SW 1271 (cell line): ENCODE measurements around the gene OR4C11.

ENCODE experiments used
- DNase-seq, 2 experiments: peaks; one replicate each; lab custom pipeline; 2025; lab: John Stamatoyannopoulos, UW

Gene OR4C11

GRCh38 chr11:55607545-55607944, at the start of gene OR4C11:
Gene OR4C11 (minus strand): TSS chr11:55607645. CDS start chr11:55604373, 3,272 bp downstream.
- no peak for DNase-seq

GRCh38 chr11:55655096-55655495, 47.7 kb upstream of the OR4C11 start:
- DNase-seq, result no peak

- DNase-seq, result no peak
Observed at GRCh38 chr11:55652560-55652959, 45.1 kb upstream of the OR4C11 start.

- DNase-seq, result no peak
Observed at GRCh38 chr11:55648027-55648426, 40.6 kb upstream of the OR4C11 start, which contains the start of gene OR4S2. Gene OR4S2 (plus strand): TSS chr11:55648327. CDS start chr11:55650904, 2,577 bp downstream.

- no peak for DNase-seq
Observed at GRCh38 chr11:55634813-55635212, 27.4 kb upstream of the OR4C11 start, which contains the start of gene OR4P4. Gene OR4P4 (plus strand): TSS chr11:55635113.

GRCh38 chr11:55624531-55624930, 17.1 kb upstream of the OR4C11 start:
- no peak for DNase-seq

GRCh38 chr11:55572548-55572947, 34.9 kb downstream of the OR4C11 start:
- no peak for DNase-seq

GRCh38 chr11:55571828-55572227, 35.6 kb downstream of the OR4C11 start, which contains the start of gene OR4C16:
Gene OR4C16 (plus strand): TSS chr11:55572128. CDS start chr11:55572128, 0 bp downstream.
- no peak for DNase-seq

- DNase-seq, result no peak
Observed at GRCh38 chr11:55554169-55554568, 53.3 kb downstream of the OR4C11 start, which contains the start of gene OR4C15. Gene OR4C15 (plus strand): TSS chr11:55554469. CDS start chr11:55554469, 0 bp downstream.
